NOMO-1 (cell line): Measurements from ENCODE around the gene TFCP2L1.
"Not testable (repeated sequence)": the region's sequence is repeated elsewhere in the genome, so short reads cannot be mapped to it uniquely, and the experiment has no call there.

Experiments
- DNase-seq, 2 experiments: peaks; one replicate each; lab custom pipeline; 2025; ENCODE audit not compliant: unreplicated experiment in 2 of 2; lab: John Stamatoyannopoulos, UW

TFCP2L1 gene

GRCh38 chr2:121227381-121228144 lies 57.4 kb downstream of the TFCP2L1 start:
- DNase-seq, result not testable (repeated sequence)

GRCh38 chr2:121225681-121226080 lies 59.3 kb downstream of the TFCP2L1 start:
- not testable (repeated sequence) for DNase-seq

DNA sequence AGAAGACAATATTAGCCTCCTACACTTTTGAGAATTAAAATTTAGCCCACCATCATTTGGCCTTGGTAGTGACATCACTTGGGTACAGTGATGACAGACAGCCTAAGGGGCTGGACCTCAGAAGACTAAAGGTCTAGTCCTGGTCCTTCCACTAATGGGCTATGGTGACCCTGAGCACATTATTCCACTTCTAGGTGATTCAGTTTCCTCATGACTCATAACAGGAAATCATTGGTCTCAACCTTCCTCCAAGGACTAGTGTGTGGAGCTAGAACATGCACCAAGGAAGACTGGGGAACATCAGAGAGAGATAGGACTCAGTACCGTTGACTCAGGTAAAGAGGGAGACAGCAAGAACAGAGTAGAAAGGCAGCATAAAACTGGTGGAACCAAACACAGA lies 64.0 kb downstream of the TFCP2L1 start:
- DNase-seq, result no peak

DNA sequence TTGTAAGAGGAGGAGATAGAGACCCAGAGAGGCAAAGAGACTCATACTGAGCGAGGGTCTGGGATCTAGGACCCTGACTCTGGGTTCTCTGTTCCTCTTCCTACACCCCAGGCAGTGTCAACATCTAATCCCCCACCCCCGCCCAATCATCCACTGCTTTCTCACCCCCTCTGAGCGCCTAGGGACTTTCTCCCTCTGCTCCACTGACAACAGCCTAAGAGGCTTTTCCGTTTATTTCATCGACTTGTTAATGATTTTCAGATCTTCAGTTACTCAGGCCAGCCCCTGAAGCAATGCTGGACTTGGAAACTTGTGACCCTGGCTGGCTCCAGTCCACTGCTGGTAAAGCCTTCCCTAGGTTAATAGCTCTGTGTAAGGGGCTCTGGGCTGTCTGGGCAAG lies 65.1 kb downstream of the TFCP2L1 start:
- DNase-seq, result no peak

- no peak for DNase-seq
These were observed 66.5 kb downstream of the TFCP2L1 start for GRCh38 chr2:121218386-121218938.

DNA sequence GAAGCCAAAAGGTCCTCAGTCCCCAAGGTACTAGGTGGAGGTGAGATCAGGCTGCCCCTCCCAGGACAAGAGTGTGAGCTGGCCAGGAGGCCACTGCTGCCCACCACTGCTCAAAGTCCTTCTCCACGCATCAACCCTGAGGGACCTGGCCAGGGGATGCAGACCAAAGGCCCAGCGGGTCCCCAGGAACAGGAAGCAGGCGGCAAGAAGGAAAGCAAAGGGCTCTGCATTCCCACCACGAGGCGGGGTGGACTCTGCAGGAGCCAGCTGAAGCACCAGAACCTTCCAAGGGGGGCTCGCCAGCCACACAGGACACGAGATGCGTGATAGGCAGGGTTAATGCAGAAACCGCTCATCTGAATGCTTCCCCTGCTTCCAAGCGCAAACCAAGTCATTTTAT lies 67.4 kb downstream of the TFCP2L1 start:
- DNase-seq, result no peak

DNA sequence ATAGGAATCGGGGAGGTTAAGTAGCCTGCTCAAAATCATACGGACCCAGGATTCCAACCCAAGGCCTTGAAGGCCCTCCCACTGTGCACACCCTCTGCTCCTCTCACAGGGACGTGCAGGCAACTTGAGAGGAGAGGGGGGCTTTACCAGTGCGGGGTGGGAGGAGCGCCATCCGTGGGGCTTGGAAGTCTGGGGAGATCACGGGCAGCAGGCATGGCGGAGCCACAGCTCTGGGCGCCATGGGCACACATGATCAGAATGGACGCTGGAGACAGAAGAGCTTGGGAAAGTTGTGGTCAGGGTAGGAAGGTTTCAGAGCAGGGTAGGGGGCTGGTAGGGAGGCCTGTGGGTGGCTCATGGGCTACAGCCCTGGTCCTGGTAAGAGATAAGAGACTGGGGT lies 70.7 kb downstream of the TFCP2L1 start:
- DNase-seq, result no peak

DNA sequence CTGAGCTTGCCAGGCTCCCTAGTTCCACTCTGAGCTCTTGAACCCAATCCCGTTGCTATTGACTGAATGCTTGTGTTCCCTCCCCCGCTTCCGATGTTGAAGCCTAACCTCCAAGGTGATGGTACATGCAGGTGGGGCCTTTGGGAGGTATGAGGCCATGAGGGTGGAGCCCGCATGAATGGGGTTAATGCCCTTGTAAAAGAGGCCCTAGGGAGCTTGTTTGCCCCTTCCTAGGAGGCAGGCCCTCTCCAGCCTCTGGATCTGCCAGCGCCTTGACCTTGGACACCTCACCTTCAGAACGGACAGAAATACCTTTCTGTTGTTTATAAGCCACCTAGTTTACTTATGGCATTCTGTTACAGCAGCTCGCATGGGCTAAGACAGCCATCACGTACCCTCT lies 71.6 kb downstream of the TFCP2L1 start:
- DNase-seq, result no peak

GRCh38 chr2:121212661-121213325 lies 72.2 kb downstream of the TFCP2L1 start:
- no peak for DNase-seq

DNA sequence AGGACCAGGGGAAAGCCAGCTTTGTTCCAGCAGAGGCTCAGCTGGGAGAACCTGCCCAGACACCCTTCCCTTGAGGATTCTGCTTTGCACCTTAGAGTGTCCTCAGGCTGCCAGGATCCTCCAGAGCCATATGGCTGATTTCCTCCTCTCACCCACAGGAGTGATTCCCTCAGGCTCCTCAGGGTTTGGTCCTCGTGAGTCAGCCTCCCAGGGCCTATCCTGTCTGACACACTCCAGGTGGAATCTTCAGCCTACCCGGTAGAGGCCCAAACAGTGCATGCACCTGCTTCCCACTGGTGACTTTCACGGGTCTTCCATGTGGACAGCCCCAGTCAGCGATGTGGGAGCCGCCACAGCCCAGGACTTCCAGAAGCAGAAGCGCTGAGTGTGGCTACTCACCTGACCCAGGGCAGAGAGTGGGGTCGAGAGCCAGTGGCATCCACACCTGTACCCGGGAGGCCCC lies 73.3 kb downstream of the TFCP2L1 start:
- DNase-seq, result no peak

GRCh38 chr2:121211251-121211650 lies 73.8 kb downstream of the TFCP2L1 start:
- no peak for DNase-seq

DNA sequence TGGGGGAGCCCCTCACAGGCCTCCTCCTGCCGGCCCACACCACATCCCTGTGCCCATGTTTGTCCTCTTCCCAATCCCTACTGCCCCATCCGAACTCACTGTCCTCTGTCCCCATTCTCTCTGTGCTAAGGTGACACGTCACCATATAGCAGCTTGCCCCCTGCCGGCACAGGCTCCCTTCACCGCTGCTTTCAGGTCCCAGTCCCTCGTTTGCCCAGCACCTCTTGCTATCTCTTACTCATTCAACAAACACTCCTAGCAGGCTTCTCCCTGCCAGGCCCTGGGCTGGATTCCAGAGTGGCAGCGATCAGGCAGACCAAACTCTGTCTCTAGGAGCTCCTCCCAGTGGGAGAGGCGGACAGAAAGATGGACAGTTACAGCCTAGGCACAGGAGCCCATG lies 74.3 kb downstream of the TFCP2L1 start:
- no peak for DNase-seq

DNA sequence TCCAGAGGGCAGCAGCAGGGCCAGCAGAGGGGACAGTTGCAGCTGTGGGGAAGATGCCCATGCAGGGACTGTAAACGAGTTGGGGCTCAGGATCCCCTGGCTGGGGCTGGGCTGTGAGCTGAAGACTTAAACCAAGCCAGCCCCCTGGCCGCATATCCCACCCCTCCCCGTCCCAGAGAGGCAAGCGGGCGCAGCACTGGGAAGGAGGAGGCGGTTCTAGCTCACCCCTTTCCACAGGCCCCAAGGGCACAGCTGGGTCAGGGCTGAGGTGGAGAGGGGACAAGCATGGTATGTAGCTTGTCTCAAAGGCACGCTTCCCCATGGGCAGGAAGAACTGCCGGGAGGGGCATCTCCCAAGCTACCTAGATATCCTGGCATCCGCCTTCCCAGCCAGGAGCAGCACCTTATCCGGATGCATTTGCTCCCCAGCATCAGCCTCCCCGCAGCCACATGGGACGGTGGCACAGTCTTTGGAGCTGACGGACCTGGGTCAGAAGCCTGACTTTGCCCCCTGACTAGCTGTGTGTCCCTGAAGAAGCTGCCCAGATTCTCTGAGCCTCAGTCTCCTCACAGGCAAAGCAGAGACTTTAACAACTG lies 75.9 kb downstream of the TFCP2L1 start:
- no peak for DNase-seq

DNA sequence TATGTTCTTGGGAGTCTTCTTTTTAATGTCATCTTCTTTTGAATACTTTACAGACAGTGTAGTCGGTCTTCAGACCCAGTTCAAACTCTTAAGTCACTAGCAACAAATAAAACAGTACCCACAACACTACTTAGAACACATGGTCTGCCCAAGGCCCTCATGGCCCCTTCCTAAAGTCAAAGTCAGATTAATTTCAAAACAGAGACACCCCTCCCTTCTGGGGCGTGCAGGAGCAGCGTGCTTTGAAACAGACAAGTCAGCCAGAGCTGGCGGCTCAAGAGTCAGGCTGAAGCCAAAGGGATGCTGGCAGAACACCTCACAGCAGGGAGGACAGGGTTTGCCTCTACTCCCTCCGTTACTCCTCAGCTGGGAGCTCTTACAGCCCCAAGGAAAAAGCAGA lies 77.5 kb downstream of the TFCP2L1 start:
- no peak for DNase-seq

GRCh38 chr2:121205321-121205942 lies 79.6 kb downstream of the TFCP2L1 start:
- no peak for DNase-seq

GRCh38 chr2:121203591-121204249 lies 81.3 kb downstream of the TFCP2L1 start:
- DNase-seq, result no peak

GRCh38 chr2:121202541-121203310 lies 82.3 kb downstream of the TFCP2L1 start:
- DNase-seq, result no peak

DNA sequence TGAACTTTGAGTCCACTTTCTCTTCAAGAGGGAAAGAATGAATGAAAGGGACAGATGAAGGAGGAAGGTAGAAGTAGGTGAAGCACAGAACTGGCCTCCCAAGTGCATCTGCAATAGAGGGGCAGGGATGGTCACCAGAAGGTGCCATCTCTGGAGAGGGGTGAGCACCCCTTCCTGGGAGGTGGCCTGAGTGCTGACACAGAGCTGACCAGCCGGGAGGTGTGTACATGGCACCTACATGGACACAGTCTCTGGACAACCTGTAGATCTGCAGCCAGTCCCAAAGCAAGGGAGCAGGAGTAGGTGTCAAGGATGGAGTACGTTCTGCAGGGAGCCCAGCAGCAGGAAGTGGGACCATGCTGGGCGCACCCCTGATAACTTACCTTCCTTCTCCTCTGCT lies 83.2 kb downstream of the TFCP2L1 start:
- no peak for DNase-seq

DNA sequence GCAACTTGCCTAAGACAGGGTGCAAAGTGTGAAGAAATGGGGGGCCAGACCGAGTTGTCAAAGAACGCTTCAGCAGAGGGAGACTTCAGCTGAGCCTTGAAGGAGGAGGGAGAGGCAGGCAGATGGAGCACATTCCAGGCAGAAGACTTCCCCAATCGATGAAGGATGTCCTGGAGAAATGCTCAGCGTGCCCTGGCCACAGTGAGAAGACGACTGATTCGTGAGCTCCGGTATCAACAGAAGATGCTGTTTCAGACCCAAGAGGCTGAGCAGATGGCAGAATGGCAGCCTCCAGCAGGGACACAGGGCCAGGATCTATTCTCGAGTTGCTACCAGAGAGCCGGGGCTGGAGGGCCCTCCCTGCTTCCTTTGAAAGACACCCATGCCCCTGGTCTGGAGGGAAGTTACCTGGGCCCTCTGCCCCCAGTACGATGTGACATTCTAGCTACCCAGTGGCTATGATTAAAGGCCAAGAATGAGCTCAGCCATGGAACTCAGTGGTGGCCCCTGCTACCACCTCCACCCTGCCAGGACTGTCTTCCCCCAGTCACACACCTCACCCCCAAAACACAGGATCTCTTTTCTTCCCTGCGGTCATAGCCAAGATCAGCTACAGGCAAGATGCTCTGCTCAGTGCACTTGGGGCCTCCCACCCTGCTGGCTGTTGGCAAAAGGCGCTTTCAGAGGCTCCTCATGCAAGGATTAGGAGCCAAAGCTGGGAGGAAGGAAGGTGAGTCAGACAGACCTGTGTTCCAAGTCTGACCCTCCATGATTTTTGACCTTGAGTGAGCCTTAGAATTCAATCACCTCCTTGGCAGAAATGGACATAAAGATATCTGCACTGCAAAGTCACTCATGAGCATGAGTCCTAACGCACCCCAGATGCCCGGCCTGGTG lies 84.3 kb downstream of the TFCP2L1 start:
- no peak for DNase-seq
